HG03039 (cell line): Measurements from ENCODE around the gene SYT3.
"Not testable (repeated sequence)": the region's sequence is repeated elsewhere in the genome, so short reads cannot be mapped to it uniquely, and the experiment has no call there.

Source experiments
- ATAC-seq: cut with Tn5 transposase; IDR thresholded peaks from one replicate; pipeline ENCODE4 v1.9.1; 2021; ENCODE audit warnings: mild to moderate bottlenecking, moderate library complexity; ENCODE audit not compliant: unreplicated experiment

SYT3 gene

DNA sequence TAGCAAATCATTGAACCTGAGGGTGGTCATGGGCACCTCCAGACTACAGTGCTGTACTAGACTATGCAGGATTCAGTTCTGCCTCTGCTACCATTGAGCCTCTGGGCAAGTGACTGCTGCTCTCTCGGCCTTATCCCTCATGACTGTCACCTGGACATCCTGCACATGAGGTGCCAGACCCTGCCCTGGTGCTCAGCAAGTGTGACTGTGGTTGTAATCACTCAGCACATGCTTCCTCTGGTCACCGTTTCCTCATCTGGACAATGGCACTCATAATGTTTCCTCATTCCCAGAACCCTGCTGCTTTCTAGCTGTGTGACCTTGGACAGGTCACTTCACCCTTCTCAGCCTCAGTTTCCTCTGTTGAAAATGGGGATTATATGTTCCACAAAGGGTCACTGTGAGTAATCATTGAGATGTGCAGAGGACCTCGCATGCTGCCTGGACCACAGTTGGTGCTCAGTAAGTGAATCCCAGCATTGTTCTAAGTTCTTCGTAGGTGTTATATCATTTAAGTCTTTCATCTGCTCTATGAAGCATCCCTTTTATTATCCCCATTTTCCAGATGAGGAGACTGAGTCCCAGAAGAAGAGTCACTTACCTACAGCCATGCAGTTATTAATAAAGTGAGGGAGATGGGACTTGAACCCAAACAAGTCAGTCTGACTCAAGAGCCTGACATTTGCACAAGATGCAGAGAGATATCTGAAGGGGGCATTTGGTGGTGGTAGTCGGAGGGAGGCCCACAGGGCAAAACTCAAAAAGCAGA is 3.2 kb downstream of the SYT3 start:
- no peak for ATAC-seq

DNA sequence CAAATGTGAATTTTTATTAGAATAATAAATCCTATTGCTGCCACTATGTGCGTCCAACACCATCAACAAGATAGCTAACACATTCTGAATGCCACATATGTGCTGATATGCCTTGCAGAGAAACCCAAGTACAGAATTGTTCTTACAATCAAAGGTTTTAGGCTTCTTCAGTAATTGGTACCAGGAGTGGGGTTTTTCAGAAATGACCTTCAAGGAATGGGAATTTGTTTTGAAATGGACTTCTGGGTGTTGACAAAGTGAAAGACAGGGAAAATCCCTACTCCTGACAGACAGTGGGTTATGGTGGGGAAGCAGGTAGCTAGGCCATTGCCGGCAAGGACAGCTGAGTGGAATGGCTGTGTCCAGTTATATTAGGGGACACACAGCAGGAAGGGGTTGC is 5.7 kb downstream of the SYT3 start:
- no peak for ATAC-seq

DNA sequence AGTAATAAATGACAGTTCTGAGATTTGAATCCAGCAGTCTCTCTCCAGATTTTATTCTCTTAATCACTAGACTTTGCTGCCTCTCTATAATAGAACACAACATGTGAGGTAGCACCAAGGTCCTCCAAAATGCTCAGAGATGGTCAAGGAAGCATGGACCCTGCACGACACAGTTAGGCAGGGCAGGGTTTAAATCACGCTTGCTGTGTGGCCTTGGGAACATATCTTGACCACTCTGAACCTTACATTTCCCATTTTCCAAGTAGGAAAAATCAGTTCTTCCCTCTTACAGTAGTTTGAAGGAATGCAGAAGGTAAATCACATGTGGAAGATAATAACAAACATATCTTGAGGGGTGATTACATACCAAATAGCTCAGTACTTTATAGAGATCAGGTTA is 6.3 kb downstream of the SYT3 start:
- ATAC-seq: no peak

DNA sequence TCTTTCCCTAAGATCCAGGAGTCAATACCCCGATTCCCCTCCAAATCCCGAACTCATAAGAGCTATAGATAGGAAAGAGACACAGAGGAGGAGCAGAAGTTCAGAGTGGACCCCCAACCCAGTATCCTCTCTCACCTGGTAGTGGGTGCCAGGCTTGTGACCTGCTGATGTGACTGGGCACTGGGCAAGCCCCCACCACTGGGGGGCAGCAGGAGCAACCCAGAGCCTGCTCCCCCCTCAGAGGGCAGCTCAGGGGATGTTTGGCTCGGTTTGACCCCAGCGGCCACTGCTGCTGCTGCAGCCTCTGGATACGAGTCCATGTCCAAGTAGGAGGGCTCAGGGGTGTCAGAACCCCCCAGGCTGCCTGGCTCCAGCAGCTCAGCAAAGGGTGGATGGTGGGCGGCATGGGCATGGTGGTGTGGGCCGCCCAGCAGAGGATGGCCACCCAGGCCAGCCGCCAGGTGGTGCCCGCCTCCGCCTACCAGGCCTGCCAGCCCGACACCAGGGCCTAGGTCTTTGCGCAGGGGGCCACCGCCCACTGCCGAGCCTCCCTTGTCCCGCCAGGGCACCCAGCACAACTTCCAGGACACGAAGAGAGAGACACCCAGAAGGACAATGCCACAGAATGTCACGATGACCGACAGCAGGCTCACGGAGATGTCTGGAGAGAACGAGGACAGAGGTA is 7.4 kb downstream of the SYT3 start:
- ATAC-seq: no peak

DNA sequence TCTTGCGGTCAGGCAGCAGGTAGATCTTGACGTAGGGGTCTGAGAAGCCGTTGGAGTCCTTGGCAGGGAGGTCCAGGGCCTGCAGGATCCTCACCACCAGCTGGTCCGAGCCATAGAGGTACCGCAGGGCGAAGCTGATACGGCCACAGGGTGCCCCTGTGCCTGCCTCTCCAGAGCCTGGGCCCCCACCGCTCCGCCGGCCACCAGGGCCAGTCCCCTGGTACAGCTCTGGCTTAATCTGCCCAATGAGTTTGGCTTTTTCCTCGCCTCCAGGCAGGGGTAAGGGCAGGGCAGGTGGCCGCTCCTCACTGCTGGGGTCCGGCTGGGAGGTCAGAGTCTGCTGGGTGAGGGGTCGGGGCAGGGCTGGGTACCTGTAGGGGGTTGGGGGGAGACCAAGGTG is 9.9 kb downstream of the SYT3 start:
- no peak for ATAC-seq

DNA sequence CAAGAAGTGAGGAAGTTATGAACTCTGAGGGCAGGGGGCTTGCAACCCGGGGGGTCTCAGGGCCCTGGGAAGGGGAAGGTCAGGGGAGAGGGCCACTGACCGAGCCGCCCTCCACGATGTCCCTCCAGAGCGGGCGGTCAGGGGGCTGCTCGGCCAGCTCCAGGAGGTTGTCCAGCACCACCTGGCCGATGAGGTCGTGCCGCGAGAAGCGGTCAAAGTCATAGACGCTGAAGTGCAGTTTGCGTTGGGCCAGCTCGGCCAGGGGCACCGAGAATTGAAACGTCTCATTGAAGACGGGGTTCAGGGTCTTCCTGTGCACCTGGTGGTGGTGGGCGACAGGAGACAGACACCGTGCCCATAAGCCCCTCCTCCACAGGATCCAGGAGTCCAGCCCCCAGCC is 10.5 kb downstream of the SYT3 start:
- no peak for ATAC-seq

DNA sequence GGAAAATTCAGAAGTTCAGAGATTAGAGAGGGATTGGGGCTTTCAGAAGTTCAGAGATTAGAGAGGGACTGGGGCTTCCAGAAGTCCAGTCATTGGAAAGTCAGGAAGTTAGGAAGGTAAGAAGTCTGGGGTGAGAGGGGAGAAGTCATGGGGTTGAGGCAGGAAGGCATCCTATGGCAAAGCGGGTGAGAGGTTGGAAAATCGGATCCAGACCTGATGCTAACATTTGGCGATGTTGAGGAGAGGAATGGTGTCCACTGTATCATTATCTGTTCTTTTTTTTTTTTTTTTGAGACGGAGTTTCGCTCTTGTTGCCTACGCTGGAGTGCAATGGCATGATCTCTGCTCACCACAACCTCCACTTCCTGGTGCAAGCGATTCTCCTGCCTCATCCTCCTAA is 11.1 kb downstream of the SYT3 start:
- no peak for ATAC-seq

DNA sequence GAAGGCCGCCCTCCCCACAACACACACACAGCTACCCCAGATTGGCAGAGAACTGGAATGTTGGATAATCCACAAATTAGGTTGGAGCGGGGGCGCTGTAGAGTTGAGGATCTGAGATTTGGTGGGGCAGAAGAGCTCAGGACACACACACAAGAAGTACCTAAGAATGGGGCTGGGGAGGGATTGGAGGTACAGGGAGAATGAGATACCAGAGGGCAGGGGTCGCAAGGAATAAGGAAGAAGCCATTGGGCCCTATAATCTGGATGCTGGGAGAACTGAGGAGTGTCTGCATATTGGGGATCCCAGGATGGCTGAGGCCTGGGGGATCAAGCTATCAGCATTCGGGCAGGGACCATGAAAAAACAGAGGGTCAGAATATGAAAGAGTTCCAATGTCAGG is 11.5 kb downstream of the SYT3 start:
- ATAC-seq: no peak

DNA sequence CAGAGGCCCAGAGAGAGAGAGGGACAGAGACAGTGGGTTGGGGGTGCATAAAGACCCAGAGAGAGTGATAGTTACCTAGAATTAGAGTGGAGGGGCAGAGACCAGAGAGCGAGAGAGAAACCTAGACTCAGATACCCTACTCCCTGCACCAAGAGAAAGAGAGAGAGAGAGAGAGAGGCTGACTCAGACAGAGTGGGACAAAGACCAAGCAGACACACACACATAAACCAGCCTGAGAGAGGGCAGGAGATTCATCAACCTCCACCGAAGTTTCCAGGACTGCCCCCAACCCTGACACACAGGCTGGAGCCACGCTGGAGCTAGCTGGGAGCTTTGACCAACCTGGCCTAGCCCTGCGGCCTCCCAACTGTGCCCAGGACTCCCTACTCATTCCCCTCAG is 12.9 kb downstream of the SYT3 start:
- no peak for ATAC-seq

DNA sequence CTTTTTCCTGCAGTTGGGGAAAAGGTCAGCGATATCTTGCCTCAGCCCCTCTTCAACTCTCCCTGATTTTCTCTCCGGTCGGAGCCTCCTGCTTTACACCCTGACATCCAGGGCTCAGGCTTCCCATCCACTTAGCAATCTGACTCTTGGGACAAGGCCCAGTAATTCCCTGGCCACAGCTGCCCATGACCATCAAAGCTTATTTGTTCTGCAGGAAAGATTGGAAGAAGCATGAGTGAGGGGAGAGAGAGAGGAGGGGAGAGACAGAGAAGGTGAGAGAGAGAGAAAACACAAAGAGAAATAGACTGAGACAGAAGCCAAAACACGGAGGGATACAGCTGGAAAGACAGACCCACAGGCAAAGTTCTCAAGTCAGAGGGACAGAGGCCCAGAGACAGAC is 13.7 kb downstream of the SYT3 start:
- no peak for ATAC-seq

DNA sequence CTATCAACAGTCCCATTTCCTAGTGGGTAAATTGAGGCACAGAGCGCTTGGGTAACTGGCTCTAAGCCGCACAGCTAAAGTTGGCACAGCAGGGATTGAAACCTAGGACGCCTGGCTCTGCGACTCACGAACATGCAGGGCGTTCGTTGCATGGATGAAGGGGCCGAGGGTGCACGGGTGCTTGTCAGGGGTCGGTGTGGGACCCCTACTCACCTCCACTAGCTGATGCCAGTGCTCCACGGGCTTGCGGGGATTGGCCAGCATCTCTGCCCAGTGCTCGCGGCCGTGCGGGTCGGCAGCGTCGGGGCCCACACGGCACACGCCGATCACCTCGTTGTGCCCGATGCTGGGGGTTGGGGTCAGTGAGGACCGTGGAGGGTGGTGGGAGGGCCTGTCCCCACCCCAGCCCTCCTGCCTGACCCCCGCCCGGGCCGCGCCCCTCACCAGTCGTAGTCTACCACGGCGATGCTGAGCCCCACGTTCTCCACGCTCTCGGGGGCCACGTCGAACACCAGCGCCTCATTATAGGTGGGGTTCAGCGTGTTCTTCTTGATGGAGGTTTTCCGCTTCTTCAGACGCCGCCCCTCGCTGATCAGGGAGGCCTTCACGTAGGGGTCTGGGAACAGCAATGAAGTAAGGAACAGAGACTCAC is 14.6 kb downstream of the SYT3 start:
- ATAC-seq: no peak

DNA sequence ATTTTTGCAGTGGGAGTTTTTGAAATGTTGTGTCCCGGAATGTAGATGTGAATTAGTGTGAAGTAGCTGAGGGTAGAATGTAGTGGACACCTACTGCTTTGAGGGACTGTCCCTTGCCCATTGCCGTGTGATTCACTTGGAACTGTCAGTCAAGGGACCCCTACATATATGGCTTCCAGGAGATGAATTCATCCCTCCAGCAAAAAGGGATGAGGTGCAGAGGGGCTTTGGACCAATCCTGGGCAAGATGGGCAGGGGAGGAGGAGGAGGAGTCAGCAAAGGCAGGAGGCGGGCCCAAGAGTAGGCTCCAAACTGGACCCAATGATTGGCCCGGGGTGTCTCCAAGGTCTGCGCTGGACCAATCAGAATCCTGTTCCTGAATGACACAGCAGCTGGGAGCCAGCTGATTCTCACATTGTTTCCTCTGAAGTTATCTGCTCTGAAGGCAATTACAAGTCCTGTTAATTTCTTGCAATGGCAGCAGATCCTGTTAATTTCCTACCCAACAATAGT is 19.2 kb downstream of the SYT3 start:
- not testable (repeated sequence) for ATAC-seq

DNA sequence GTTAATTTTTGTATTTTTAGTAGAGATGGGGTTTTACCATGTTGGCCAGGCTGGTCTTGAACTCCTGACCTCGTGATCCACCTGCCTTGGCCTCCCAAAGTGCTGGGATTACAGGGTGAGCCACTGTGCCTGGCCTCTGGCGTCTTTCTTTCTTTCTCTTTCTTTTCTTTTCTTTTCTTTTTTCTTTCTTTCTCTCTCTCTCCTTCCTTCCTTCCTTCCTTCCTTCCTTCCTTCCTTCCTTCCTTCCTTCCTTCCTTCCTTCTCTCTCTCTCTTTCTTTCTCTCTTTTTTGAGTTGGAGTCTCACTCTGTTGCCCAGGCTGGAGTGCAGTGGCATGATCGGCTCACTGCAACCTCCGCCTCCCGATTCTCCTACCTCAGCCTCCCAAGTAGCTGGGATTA is 20.5 kb downstream of the SYT3 start:
- ATAC-seq: not testable (repeated sequence)

DNA sequence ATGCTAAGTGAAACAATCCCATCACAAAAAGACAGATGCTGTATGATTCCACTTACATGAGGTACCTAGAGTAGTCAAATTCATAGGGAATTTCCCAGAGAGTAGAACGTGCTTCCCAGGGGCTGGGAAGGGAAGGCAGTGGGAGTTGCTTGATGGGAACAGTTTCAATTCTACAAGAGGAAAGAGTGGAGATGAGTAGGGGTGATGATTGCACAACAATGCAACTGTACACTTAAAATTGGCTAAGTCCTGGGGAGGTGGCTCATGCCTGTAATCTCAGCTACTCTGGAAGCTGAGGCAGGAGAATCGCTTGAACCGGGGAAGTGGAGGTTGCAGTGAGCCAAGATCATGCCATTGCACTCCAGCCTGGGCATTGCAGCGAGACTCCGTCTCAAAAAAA is 21.3 kb downstream of the SYT3 start:
- not testable (repeated sequence) for ATAC-seq

DNA sequence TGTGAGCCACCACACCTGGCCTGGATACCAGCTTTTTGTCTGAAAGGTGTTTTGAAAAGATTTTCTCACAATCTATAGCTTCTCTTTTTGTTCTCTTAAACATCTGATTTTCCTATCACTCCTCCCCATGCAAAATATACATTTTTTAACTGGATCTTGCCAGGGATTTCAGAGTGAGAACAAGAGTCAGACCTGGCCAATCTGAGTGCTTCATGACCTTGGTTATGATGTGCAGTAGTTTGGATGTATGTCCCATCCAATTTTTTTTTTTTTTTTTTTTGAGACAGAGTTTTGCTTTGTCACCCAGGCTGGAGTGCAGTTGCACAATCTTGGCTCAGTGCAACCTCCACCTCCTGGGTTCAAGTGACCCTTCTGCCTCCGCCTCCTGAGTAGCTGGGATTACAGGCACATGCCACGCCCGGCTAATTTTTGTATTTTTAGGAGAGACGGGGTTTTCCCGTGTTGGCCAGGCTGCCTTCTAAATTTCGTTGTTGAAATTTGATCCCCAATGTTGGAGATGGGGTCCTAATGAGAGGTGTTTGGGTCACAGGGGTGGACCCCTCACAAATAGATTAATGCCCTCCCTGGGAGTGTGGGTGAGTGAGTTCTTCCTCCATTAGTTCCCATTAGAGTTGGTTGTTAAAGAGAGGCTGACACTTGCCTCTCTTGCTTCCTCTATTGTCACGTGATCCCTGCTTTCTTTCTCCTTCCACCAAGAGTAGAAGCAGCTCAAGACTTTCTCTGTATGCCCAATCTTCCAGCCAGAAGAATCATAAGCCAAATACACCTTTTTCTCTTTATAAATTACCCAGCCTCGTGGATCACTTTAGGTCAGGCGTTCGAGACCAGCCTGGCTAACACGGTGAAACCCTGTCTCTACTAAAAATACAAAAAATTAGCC is 26.9 kb downstream of the SYT3 start:
- not testable (repeated sequence) for ATAC-seq

DNA sequence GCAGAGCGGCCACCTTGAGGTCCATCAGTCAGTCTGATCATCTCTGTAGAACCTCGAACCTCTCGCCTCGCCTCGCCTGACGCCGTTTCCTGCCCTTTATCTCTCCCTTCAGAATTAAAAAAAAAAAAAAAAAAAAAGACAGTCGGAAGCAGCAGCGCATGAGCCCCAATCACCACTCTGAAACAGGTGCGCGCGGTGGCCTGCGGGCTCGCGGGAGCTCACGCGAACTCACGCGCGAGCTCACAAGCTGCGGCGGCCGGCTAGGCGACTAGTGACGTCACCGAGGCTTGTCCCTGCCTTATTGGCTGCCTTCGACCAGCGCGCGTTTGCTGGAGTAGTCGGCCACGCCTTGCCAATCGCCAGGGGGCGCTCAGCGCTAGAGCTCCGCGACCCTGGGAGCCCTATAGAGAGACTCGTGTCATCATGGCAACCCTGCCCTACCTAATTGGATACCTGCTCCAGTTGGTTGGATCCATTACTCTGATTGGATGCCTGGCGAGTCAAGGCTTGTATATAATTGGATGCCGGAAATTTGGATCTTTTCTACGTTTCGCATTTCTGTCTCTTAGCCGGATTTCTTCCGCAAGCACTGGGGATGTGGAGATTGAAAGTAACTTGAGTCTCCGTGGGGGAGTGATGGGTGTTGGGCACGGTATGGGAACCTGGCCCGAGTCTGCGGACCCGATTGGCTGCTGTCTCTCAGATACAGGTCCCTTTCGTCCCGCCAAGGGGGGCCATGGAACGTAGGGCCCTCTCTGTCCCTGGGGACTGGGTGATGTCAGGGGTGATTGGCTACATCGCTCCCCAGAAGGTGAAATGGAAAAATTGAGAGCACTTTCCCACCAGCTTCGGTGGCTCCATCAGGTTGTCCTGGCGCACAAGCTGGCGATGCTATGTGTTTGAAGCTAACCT is 31.6 kb downstream of the SYT3 start:
- ATAC-seq: no peak

DNA sequence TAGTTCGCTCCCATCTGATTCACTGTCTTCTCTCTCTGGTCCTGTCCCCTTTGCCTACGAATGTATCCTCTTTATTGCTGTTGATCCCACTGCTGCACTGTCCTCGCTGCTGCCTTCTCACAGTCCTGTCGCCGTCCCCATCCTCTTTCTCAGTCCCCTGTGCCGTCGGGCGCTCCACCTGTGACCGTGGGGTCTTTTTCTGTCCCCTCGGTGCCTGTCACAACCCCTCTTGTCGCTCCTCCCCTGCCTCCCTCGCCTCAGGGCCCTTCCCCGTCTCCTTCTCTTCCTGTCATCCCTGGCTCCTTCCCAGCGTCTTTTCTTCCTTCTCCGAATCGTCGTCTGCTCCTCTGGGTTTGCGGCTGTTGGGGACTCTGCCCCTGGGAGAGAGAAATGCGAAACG is 32.3 kb downstream of the SYT3 start:
- ATAC-seq: no peak

DNA sequence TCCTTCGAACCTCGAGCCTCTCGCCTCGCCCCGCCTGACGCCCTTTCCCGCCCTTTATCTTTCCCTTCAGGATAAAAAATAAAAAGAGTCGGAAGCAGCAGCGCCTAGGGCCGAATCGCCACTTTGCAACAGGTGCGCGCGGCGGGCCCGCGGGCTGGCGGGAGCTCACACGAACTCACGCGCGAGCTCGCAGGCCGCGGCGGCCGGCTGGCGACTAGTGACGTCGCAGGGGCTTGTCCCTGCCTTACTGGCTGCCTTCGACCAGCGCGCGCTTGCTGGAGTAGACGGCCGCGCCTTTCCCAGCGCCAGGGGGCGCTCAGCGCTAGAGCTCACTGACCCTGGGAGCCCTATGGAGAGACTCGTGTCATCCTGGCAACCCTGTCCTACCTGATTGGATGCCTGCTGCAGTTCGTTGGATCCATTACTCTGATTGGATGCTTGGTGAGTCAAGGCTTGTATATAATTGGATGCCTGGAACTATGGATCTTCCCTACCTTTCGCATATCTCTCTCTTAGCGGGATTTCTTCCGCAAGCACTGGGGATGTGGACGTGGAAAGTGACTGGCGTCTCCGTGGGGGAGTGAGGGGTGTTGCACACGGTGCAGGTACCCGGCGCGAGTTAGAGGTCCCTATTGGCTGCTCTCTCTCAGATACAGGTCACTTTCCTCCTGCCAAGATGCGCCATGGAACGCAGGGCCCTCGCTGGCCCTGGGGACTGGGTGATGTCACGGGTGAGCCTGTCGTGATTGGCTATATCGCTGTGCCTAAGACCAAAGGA is 33.4 kb downstream of the SYT3 start:
- not testable (repeated sequence) for ATAC-seq
